Activated CD8-positive, alpha-beta T cell treated with anti-CD3 and anti-CD28 coated beads, Interleukin-2, amount 10 ng/mL, durations not matched to agents 7 days and 5 days (primary cell): Measurements from ENCODE around the gene DOCK1. TPM values are rescaled to one million over a fixed set of nuclear protein-coding genes. Genes with fewer than 3 reads are reported as not detected.

Experiments
- ATAC-seq: fragments of 150-1000 bp; cut with Tn5 transposase; one replicate; pipeline ENCODE4 v1.10.0; 2021; ENCODE audit warnings: moderate library complexity
- CTCF ChIA-PET: fragments of 350-600 bp; sonication (Branson Sonifier 250); formaldehyde crosslinking; loops from one replicate; lab custom pipeline; 2021; ENCODE audit warnings: antibody characterized with exemption; lab: Charles Lee
- POLR2A ChIA-PET: fragments of 350-600 bp; sonication (Branson Sonifier 250); formaldehyde crosslinking; loops from one replicate; lab custom pipeline; 2021; ENCODE audit warnings: antibody characterized with exemption; lab: Charles Lee
- DNase-seq: peaks from one replicate; pipeline ENCODE4 v3.0.0-alpha.2; 2020
- H3K27ac Mint-ChIP-seq: one replicate; pipeline ENCODE4 v1.8.0; 2021; ENCODE audit warnings: mild to moderate bottlenecking, mixed read lengths
- H3K27me3 Mint-ChIP-seq: one replicate; pipeline ENCODE4 v1.8.0; 2021; ENCODE audit warnings: low read depth, mixed read lengths
- H3K36me3 Mint-ChIP-seq: one replicate; pipeline ENCODE4 v1.8.0; 2021; ENCODE audit warnings: low read depth, mixed read lengths
- H3K4me1 Mint-ChIP-seq: one replicate; pipeline ENCODE4 v1.8.0; 2021; ENCODE audit warnings: low read depth, mixed read lengths
- H3K4me3 Mint-ChIP-seq: one replicate; pipeline ENCODE4 v1.8.0; 2021; ENCODE audit warnings: mild to moderate bottlenecking, mixed read lengths
- H3K9me3 Mint-ChIP-seq: one replicate; pipeline ENCODE4 v1.8.0; 2022; ENCODE audit warnings: mixed read lengths; ENCODE audit not compliant: insufficient read depth
- total RNA-seq, 2 experiments: library from RNA; stranded (reverse); gene quantifications; one replicate each; pipeline ENCODE4 v1.2.3, GENCODE V29; 2021

DOCK1 gene
- total RNA-seq, 2 experiments from 2014 or later: not detected

GRCh38 chr10:127064474-127064873 is 159.2 kb downstream of the DOCK1 start:
- Mint-ChIP-seq H3K27ac (no peak overlapping the region), H3K9me3 (no peaks in the 10 kb centered on the region), H3K36me3 (no peaks in the 10 kb centered on the region), H3K27me3 (no peaks in the 10 kb centered on the region), H3K4me1 (no peaks in the 10 kb centered on the region), H3K4me3 (no peak overlapping the region)
- no peak for ATAC-seq
- CTCF ChIA-PET: interaction anchor here (0.6 kb wide), 1 partner anchor 164 kb away, joined by 3 read pairs; no protein-coding TSS in a partner anchor
- no peak for DNase-seq
- POLR2A ChIA-PET: no interaction called here

GRCh38 chr10:127067542-127068194 is 162.4 kb downstream of the DOCK1 start:
- POLR2A ChIA-PET: no interaction called here
- DNase-seq (no peak), ATAC-seq (no peak)
- H3K27ac Mint-ChIP-seq: no peak overlapping the region
- no peaks in the 10 kb centered on the region for H3K27me3 Mint-ChIP-seq
- CTCF ChIA-PET: no interaction called here
- H3K36me3 Mint-ChIP-seq: no peaks in the 10 kb centered on the region
- no peak overlapping the region for H3K4me3 Mint-ChIP-seq
- H3K9me3 Mint-ChIP-seq: no peaks in the 10 kb centered on the region
- no peaks in the 10 kb centered on the region for H3K4me1 Mint-ChIP-seq

GRCh38 chr10:127068485-127068884 is 163.3 kb downstream of the DOCK1 start:
- DNase-seq: no peak
- no peaks in the 10 kb centered on the region for H3K9me3 Mint-ChIP-seq
- CTCF ChIA-PET: no interaction called here
- no peaks in the 10 kb centered on the region for H3K27me3 Mint-ChIP-seq
- no peak for ATAC-seq
- H3K36me3 Mint-ChIP-seq: no peaks in the 10 kb centered on the region
- H3K4me3 Mint-ChIP-seq: no peak overlapping the region
- POLR2A ChIA-PET: no interaction called here
- no peaks in the 10 kb centered on the region for H3K4me1 Mint-ChIP-seq
- H3K27ac Mint-ChIP-seq: no peak overlapping the region

- no peaks in the 10 kb centered on the region for H3K9me3 Mint-ChIP-seq
- no peak overlapping the region for H3K27ac Mint-ChIP-seq
- ATAC-seq (no peak), DNase-seq (no peak)
- no peaks in the 10 kb centered on the region for H3K36me3 Mint-ChIP-seq
- H3K4me1 Mint-ChIP-seq: no peaks in the 10 kb centered on the region
- H3K4me3 Mint-ChIP-seq: no peak overlapping the region
- ChIA-PET POLR2A (no interaction called here), CTCF (no interaction called here)
- no peaks in the 10 kb centered on the region for H3K27me3 Mint-ChIP-seq
Observed at GRCh38 chr10:127069436-127069835, 164.2 kb downstream of the DOCK1 start.

GRCh38 chr10:127071126-127071525 is 165.9 kb downstream of the DOCK1 start:
- CTCF ChIA-PET: no interaction called here
- DNase-seq: no peak
- ATAC-seq: no peak
- Mint-ChIP-seq H3K4me1 (no peaks in the 10 kb centered on the region), H3K36me3 (no peaks in the 10 kb centered on the region), H3K4me3 (no peak overlapping the region), H3K27me3 (no peaks in the 10 kb centered on the region), H3K27ac (no peak overlapping the region), H3K9me3 (no peaks in the 10 kb centered on the region)
- POLR2A ChIA-PET: no interaction called here

GRCh38 chr10:127073666-127074065 is 168.4 kb downstream of the DOCK1 start:
- ChIA-PET POLR2A (no interaction called here), CTCF (no interaction called here)
- no peak for DNase-seq
- H3K36me3 Mint-ChIP-seq: no peaks in the 10 kb centered on the region
- ATAC-seq: no peak
- H3K27me3 Mint-ChIP-seq: no peaks in the 10 kb centered on the region
- no peak overlapping the region for H3K27ac Mint-ChIP-seq
- H3K4me1 Mint-ChIP-seq: no peaks in the 10 kb centered on the region
- H3K4me3 Mint-ChIP-seq: no peak overlapping the region
- no peaks in the 10 kb centered on the region for H3K9me3 Mint-ChIP-seq

GRCh38 chr10:127079392-127079791 is 174.2 kb downstream of the DOCK1 start:
- no peaks in the 10 kb centered on the region for H3K36me3 Mint-ChIP-seq
- H3K9me3 Mint-ChIP-seq: no peaks in the 10 kb centered on the region
- no peak overlapping the region for H3K27ac Mint-ChIP-seq
- ATAC-seq: no peak
- no peak for DNase-seq
- ChIA-PET POLR2A (no interaction called here), CTCF (no interaction called here)
- H3K4me3 Mint-ChIP-seq: no peak overlapping the region
- no peaks in the 10 kb centered on the region for H3K4me1 Mint-ChIP-seq
- H3K27me3 Mint-ChIP-seq: no peaks in the 10 kb centered on the region

- no peaks in the 10 kb centered on the region for H3K4me1 Mint-ChIP-seq
- no peak overlapping the region for H3K4me3 Mint-ChIP-seq
- H3K36me3 Mint-ChIP-seq: no peaks in the 10 kb centered on the region
- no peak for ATAC-seq
- POLR2A ChIA-PET: no interaction called here
- CTCF ChIA-PET: no interaction called here
- no peak overlapping the region for H3K27ac Mint-ChIP-seq
- H3K9me3 Mint-ChIP-seq: no peaks in the 10 kb centered on the region
- H3K27me3 Mint-ChIP-seq: no peaks in the 10 kb centered on the region
- no peak for DNase-seq
Observed at GRCh38 chr10:127080317-127080716, 175.1 kb downstream of the DOCK1 start.

- H3K9me3 Mint-ChIP-seq: no peaks in the 10 kb centered on the region
- no peaks in the 10 kb centered on the region for H3K4me1 Mint-ChIP-seq
- H3K4me3 Mint-ChIP-seq: no peak overlapping the region
- no peaks in the 10 kb centered on the region for H3K36me3 Mint-ChIP-seq
- CTCF ChIA-PET: no interaction called here
- DNase-seq (no peak), ATAC-seq (no peak)
- POLR2A ChIA-PET: no interaction called here
- no peaks in the 10 kb centered on the region for H3K27me3 Mint-ChIP-seq
- no peak overlapping the region for H3K27ac Mint-ChIP-seq
Observed at GRCh38 chr10:127081851-127082345, 176.7 kb downstream of the DOCK1 start.

GRCh38 chr10:127082651-127083050 is 177.4 kb downstream of the DOCK1 start:
- ChIA-PET CTCF (no interaction called here), POLR2A (no interaction called here)
- no peaks in the 10 kb centered on the region for H3K27me3 Mint-ChIP-seq
- no peak overlapping the region for H3K27ac Mint-ChIP-seq
- DNase-seq (no peak), ATAC-seq (no peak)
- no peak overlapping the region for H3K4me3 Mint-ChIP-seq
- no peaks in the 10 kb centered on the region for H3K9me3 Mint-ChIP-seq
- no peaks in the 10 kb centered on the region for H3K4me1 Mint-ChIP-seq
- no peaks in the 10 kb centered on the region for H3K36me3 Mint-ChIP-seq

- Mint-ChIP-seq H3K4me3 (no peak overlapping the region), H3K27ac (no peak overlapping the region), H3K27me3 (no peaks in the 10 kb centered on the region), H3K4me1 (no peaks in the 10 kb centered on the region), H3K9me3 (no peaks in the 10 kb centered on the region), H3K36me3 (no peaks in the 10 kb centered on the region)
- ChIA-PET POLR2A (no interaction called here), CTCF (no interaction called here)
- DNase-seq (no peak), ATAC-seq (no peak)
Observed at GRCh38 chr10:127085957-127086356, 180.7 kb downstream of the DOCK1 start.

- Mint-ChIP-seq H3K27ac (no peak overlapping the region), H3K36me3 (no peaks in the 10 kb centered on the region), H3K9me3 (no peaks in the 10 kb centered on the region), H3K4me3 (no peak overlapping the region), H3K27me3 (no peaks in the 10 kb centered on the region), H3K4me1 (no peaks in the 10 kb centered on the region)
- no peak for ATAC-seq
- CTCF ChIA-PET: no interaction called here
- POLR2A ChIA-PET: no interaction called here
- DNase-seq: no peak
Observed at GRCh38 chr10:127088908-127089307, 183.7 kb downstream of the DOCK1 start.

GRCh38 chr10:127089446-127089845 is 184.2 kb downstream of the DOCK1 start:
- CTCF ChIA-PET: no interaction called here
- H3K4me3 Mint-ChIP-seq: no peak overlapping the region
- no peaks in the 10 kb centered on the region for H3K36me3 Mint-ChIP-seq
- no peak overlapping the region for H3K27ac Mint-ChIP-seq
- DNase-seq (no peak), ATAC-seq (no peak)
- H3K9me3 Mint-ChIP-seq: no peaks in the 10 kb centered on the region
- H3K27me3 Mint-ChIP-seq: no peaks in the 10 kb centered on the region
- H3K4me1 Mint-ChIP-seq: no peaks in the 10 kb centered on the region
- POLR2A ChIA-PET: no interaction called here
